GM18511 (cell line): Measurements from ENCODE around the gene NPIPB12.
"Not testable (repeated sequence)": the region's sequence is repeated elsewhere in the genome, so short reads cannot be mapped to it uniquely, and the experiment has no call there.

Experiments used
- ATAC-seq: cut with Tn5 transposase; IDR thresholded peaks from one replicate; pipeline ENCODE4 v1.9.1; 2021; ENCODE audit warnings: mild to moderate bottlenecking, moderate library complexity; ENCODE audit not compliant: unreplicated experiment

The NPIPB12 gene

DNA sequence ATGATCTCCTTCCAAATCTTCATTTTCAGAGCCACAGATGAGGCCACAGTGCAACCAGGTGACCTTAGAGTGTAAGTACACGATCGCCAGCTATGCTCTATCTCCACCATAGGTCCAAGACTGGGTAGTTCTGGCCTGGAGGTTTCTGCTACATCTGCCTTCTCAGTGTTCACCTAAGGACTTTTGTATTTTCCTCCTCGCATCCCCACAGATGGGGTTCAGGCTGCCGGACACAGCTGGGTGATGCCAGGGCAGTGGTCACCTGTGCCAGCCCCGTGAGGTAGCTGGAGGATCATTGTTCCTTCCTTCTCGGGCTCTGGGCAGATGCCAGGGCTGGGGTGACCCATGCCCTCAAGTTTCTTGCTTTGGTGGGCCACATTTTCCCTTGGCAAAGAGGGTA is at the start of gene NPIPB12:
Gene NPIPB12, minus strand, starts transcription at position 101 of the 400 bp plus-strand sequence.
- not testable (repeated sequence) for ATAC-seq

GRCh38 chr16:29521520-29521919 is 15.3 kb upstream of the NPIPB12 start:
- ATAC-seq, result not testable (repeated sequence)

- not testable (repeated sequence) for ATAC-seq
These were observed 23.9 kb downstream of the NPIPB12 start for GRCh38 chr16:29482276-29482675.

DNA sequence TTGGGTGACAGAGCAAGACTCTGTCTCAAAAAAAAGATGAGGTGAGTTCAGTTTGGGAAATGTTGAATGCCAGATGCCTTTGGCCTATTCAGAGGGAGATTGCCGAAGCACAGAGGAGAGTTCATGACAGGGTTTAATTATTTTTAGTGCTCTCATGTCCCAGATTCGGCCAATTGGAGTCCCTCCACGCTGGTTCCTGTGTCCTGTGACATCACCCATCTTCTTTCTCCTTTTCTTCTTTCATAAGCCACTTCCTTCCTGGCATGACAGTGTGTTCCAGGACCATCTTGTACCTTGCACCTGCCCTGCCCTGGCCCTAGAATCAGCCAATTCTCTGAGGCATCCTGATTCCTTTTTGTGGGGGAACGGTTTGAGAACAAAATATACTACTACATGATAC is 34.1 kb downstream of the NPIPB12 start:
- not testable (repeated sequence) for ATAC-seq

GRCh38 chr16:29469660-29470059 is 36.5 kb downstream of the NPIPB12 start:
- not testable (repeated sequence) for ATAC-seq

DNA sequence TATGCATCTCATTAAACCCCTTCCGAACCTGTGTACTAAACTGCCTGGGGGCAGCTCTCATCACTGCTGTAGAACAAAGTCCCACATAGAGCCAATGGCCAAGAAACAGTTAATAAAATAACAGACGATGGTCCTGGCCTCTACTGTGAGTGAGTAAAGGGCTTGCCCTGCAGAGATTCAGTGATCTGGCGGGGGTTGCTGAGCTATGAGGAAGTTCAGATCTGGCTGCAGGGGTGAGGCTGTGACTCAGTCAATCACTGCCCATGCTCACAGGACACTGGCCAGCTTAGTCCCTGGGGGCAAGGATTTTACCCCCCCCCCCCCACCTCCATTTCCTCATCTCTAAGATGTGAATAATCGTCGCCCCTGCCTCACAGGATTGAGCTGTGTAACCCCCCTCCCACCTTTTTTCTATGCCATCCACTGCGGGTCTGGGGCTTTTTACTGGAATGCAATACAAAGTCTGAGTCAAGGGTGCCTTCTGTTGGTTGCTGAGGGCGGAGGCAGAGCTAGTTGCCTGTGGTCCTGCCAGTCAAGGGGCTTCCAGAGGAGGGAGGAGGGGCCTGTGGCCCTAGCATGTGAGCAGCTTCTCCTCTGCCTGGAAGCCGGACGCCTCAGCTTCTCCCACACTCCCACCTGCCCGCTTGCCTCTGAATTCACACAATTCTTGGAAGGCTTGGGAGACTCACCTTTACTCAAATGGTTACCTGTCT is 38.4 kb downstream of the NPIPB12 start:
- ATAC-seq, result not testable (repeated sequence)

DNA sequence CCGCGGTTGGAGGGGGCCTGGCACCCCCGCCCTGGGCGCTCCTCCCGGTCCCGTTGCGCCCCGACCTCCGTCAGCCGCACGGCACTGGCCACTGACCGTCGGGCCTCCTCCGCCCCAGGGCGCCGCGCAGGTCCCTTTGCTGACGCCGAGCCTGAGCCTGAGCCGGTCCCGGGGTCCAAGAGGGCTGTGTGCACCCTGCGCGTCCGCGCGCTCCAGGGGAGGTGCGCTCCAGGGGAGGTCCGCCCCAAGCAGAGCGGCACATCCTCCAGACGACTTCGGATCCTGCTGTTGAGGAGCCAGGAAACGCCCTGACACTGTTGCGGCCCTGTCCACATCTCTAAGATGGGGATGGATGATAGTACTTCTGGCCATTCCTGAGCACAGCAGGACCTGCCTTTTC is 39.3 kb downstream of the NPIPB12 start:
- ATAC-seq, result not testable (repeated sequence)

- not testable (repeated sequence) for ATAC-seq
These were observed 40.0 kb downstream of the NPIPB12 start for GRCh38 chr16:29465985-29466824.

GRCh38 chr16:29460647-29461030 is 45.6 kb downstream of the NPIPB12 start:
- ATAC-seq, result not testable (repeated sequence)

GRCh38 chr16:29459706-29460646 is 46.2 kb downstream of the NPIPB12 start, which contains the start of gene SULT1A4:
Gene SULT1A4, plus strand, starts transcription at chr16:29459913. Its CDS starts 1,473 bp downstream, at chr16:29461386.
- not testable (repeated sequence) for ATAC-seq

DNA sequence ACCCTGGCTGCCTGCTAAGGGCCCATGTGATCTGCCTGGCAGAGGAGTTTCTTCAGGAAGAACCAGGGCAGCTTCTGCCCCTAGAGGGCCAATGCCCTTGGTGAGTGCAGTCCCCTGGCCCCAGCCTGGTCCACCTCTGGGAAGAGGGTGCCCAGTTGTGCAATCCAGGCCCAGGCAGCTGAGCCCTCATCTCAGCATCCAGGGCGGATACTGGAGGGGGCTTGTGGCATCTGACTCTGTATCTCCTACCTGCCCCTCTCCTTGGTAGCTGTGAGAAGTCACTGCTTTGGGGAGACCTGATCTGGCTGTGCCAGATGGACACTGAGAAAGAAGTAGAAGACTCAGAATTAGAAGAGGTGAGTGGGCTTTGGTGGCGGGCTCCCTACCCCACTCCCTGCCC is 48.5 kb downstream of the NPIPB12 start:
- ATAC-seq, result not testable (repeated sequence)

- ATAC-seq, result peak; percentile 77
These were observed 51.4 kb downstream of the NPIPB12 start for GRCh38 chr16:29454828-29455227.

DNA sequence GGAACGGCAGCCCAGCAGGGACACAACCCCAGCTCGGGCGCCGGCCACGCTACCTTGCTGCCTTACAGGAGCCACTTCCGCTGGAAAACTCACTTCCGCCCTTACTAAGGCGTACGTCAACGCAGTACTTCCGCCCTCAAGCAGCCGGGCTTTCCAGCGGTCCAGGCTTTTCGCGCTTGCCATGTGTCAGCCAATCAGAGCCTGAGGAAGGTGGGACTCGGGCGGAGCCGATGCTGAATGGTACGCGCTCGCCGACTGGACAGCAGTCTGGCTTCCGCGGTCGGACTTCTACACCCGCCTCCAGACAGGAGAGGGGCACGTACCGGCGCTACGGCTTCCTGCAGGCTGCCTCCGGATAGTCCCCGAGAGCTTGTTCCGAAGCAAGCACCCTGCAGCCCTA is 51.9 kb downstream of the NPIPB12 start, which contains the start of the genes BOLA2 and SLX1B:
Gene BOLA2, minus strand, starts transcription at position 83 of the 400 bp plus-strand sequence. CDS start 98 bp downstream, outside the sequence.
Gene SLX1B, plus strand, starts transcription at position 265 of the 400 bp plus-strand sequence.
- ATAC-seq, result peak; percentile 89

DNA sequence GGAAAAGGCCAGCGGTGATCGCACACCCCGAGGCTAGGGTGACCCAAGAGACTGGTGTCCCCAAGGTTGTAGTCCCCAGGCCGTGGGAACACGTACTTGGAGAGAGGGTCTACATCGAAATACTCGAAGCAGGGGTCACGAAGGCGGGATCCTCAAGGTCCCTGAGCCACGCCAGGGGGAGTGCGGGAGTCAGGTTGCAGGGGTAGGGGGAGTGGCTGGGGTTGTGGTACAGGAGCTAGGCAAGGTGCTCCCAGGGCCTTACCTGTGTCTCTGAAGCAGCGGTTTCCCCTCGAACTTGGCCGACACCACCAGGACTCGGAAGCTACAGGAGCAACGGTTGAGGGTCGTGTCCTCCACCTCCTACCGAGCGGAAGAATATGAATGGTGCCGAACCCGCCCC is 52.5 kb downstream of the NPIPB12 start:
- ATAC-seq, result peak; percentile 15
